ENCODE results near the gene PSMD13. TPM values are rescaled to one million over a fixed set of nuclear protein-coding genes. Genes with fewer than 3 reads are reported as not detected.

PSMD13 gene
- total RNA-seq, 1 experiment from 2014 or later = 179 TPM

- Histone ChIP-seq H3K9ac (ENCODE audit: low read length) (peak within 1 kb of the TSS; percentile 89), H3K4me2 (ENCODE audit: low read length) (peak within 1 kb of the TSS; percentile 91), H3K4me3 (replicated peaks in 1 of 2; ENCODE audit: low read depth in 1 of 2, low read length in 2 of 2) (peak within 1 kb of the TSS; percentile 76 to 99), H3K27me3 (ENCODE audit: insufficient read depth, low read length) (no peaks in the 10 kb centered on the region), H3K4me1 (ENCODE audit: control insufficient read depth in 1 of 2, insufficient read depth in 2 of 2, low read length in 2 of 2) (peaks cover 16 to 24% of the 10 kb centered on the region in 2 experiments), H3K79me2 (ENCODE audit: insufficient read depth, low read length) (peaks cover 69% of the 10 kb centered on the region), H3K9me3 (ENCODE audit: control insufficient read depth in 1 of 2, insufficient read depth in 1 of 2, low read depth in 1 of 2, low read length in 2 of 2) (no peaks in the 10 kb centered on the region), H4K20me1 (ENCODE audit: insufficient read depth) (no peaks in the 10 kb centered on the region), H3K9me2 (ENCODE audit: insufficient read depth) (no peaks in the 10 kb centered on the region), H2AFZ (ENCODE audit: low read depth, low read length, poor library complexity, severe bottlenecking) (no peak within 1 kb of the TSS), H3K36me3 (ENCODE audit: control insufficient read depth in 1 of 2, insufficient read depth in 2 of 2, low read length in 2 of 2) (peaks cover 29 to 52% of the 10 kb centered on the region in 2 experiments), H3K27ac (ENCODE audit: low read depth, low read length) (peak within 1 kb of the TSS; percentile 94)
- TF ChIP-seq POLR2A (IDR thresholded peaks at IDR 0.05; ENCODE audit: borderline replicate concordance, extremely low read depth, insufficient read depth, insufficient read length) (peak; percentile 75), EGR1 (IDR thresholded peaks at IDR 0.05; ENCODE audit: low read depth) (no peak), POLR2AphosphoS5 (IDR thresholded peaks at IDR 0.05; ENCODE audit: low read depth, low read length) (peak; percentile 93), TCF7L2 (IDR thresholded peaks at IDR 0.05; ENCODE audit: borderline replicate concordance, extremely low read depth, insufficient read depth, insufficient read length) (peak; percentile 69), ZNF274 (IDR thresholded peaks at IDR 0.05; ENCODE audit: low read depth, low read length) (no peak), SRF (IDR thresholded peaks at IDR 0.05; ENCODE audit: low read depth) (no peak), CEBPB (IDR thresholded peaks at IDR 0.05; ENCODE audit: low read depth) (no peak), YY1 (IDR thresholded peaks at IDR 0.05; ENCODE audit: extremely low read depth, insufficient replicate concordance, low read depth, low read length) (peak; percentile 50), ZFX (IDR thresholded peaks at IDR 0.05) (peak; percentile 10; the same call in 1 of the 2 replicates)
- ChIA-PET POLR2A (interaction anchor here (1.0 to 1.2 kb wide), 2 partner anchors 148 to 241 kb away, joined by 4 to 7 read pairs; no protein-coding TSS in a partner anchor), RAD21 (ENCODE audit: low non-redundant PET in 1 of 2, low total read pairs in 2 of 2, uncharacterized antibody in 2 of 2, unreplicated experiment in 2 of 2) (no interaction called here), CTCF (no interaction called here)
- intact Hi-C loops (cut with micrococcal nuclease) = loop anchor here (1.0 kb wide), 1 partner anchor 29 kb away; the partner anchor contains the start of genes PSMD13 and SIRT3
- ATAC-seq = peak; percentile 82
- no TSS peak for BruUV-seq (replicated peaks)
- DNase-seq (ENCODE audit: low read depth, low spot score) = peak; percentile 97
Measured at GRCh38 chr11:207208-207862, 29.4 kb upstream of the PSMD13 start, which contains the start of the genes BET1L and RIC8A. Gene BET1L (minus strand): TSS chr11:207399. CDS start chr11:207321, 78 bp downstream. Gene RIC8A (plus strand): TSS chr11:207708. CDS start chr11:208855, 1,147 bp downstream.

DNA sequence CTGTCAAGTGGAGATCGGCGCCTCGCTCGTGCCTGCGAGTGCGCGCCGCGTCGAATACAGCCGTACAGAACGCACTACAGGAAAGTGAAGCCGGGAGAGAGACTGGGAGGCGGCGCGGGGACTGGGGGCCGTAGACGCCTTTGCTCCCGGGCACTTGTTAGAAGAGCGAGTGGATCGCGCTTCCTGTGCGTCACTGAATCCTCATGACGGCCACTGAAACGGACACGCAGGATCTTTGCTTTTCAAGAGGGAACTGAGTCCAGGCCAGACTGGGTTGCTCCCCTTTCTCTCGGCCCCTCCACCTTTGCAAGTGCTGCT, 29.0 kb upstream of the PSMD13 start:
- DNase-seq (ENCODE audit: low read depth, low spot score) (no peak), ATAC-seq (peak; percentile 18)
- peaks cover 33 to 56% of the 10 kb centered on the region in 2 experiments for H3K36me3 ChIP-seq (ENCODE audit: control insufficient read depth in 1 of 2, insufficient read depth in 2 of 2, low read length in 2 of 2)
- ChIA-PET POLR2A (interaction anchor here (1.0 to 1.2 kb wide), 2 partner anchors 148 to 240 kb away, joined by 4 to 7 read pairs; no protein-coding TSS in a partner anchor), CTCF (no interaction called here), RAD21 (ENCODE audit: low non-redundant PET in 1 of 2, low total read pairs in 2 of 2, uncharacterized antibody in 2 of 2, unreplicated experiment in 2 of 2) (no interaction called here)
- H3K4me3 ChIP-seq (replicated peaks in 1 of 2; ENCODE audit: low read depth in 1 of 2, low read length in 2 of 2) = peak overlapping the region; percentile 76 to 99
- peaks cover 72% of the 10 kb centered on the region for H3K79me2 ChIP-seq (ENCODE audit: insufficient read depth, low read length)
- BruUV-seq (replicated peaks) = TSS peak; percentile 83
- peak overlapping the region; percentile 91 for H3K4me2 ChIP-seq (ENCODE audit: low read length)
- no peak overlapping the region for H2AFZ ChIP-seq (ENCODE audit: low read depth, low read length, poor library complexity, severe bottlenecking)
- peak overlapping the region; percentile 89 for H3K9ac ChIP-seq (ENCODE audit: low read length)
- no peaks in the 10 kb centered on the region for H3K9me2 ChIP-seq (ENCODE audit: insufficient read depth)
- peaks cover 16 to 24% of the 10 kb centered on the region in 2 experiments for H3K4me1 ChIP-seq (ENCODE audit: control insufficient read depth in 1 of 2, insufficient read depth in 2 of 2, low read length in 2 of 2)
- no peaks in the 10 kb centered on the region for H3K27me3 ChIP-seq (ENCODE audit: insufficient read depth, low read length)
- intact Hi-C loops (cut with micrococcal nuclease) = loop anchor here (1.0 kb wide), 1 partner anchor 28 kb away; the partner anchor contains the start of genes PSMD13 and SIRT3
- H3K27ac ChIP-seq (ENCODE audit: low read depth, low read length) = peak overlapping the region; percentile 94
- no peaks in the 10 kb centered on the region for H4K20me1 ChIP-seq (ENCODE audit: insufficient read depth)
- no peaks in the 10 kb centered on the region for H3K9me3 ChIP-seq (ENCODE audit: control insufficient read depth in 1 of 2, insufficient read depth in 1 of 2, low read depth in 1 of 2, low read length in 2 of 2)
- TF ChIP-seq SIN3A (IDR thresholded peaks at IDR 0.05; ENCODE audit: low read depth) (no peak), EZH2phosphoT487 (IDR thresholded peaks at IDR 0.05; ENCODE audit: borderline replicate concordance) (no peak), POLR2AphosphoS5 (IDR thresholded peaks at IDR 0.05; ENCODE audit: low read depth, low read length) (no peak), YY1 (IDR thresholded peaks at IDR 0.05; ENCODE audit: extremely low read depth, insufficient replicate concordance, low read depth, low read length) (no peak)
- TF ChIP-seq, protein P1, sequence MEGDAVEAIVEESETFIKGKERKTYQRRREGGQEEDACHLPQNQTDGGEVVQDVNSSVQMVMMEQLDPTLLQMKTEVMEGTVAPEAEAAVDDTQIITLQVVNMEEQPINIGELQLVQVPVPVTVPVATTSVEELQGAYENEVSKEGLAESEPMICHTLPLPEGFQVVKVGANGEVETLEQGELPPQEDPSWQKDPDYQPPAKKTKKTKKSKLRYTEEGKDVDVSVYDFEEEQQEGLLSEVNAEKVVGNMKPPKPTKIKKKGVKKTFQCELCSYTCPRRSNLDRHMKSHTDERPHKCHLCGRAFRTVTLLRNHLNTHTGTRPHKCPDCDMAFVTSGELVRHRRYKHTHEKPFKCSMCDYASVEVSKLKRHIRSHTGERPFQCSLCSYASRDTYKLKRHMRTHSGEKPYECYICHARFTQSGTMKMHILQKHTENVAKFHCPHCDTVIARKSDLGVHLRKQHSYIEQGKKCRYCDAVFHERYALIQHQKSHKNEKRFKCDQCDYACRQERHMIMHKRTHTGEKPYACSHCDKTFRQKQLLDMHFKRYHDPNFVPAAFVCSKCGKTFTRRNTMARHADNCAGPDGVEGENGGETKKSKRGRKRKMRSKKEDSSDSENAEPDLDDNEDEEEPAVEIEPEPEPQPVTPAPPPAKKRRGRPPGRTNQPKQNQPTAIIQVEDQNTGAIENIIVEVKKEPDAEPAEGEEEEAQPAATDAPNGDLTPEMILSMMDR (IDR thresholded peaks at IDR 0.05 in 2 of 3, conservative IDR thresholded peaks at IDR 0.05 in 1 of 3; ENCODE audit: borderline replicate concordance in 1 of 3, insufficient read depth in 1 of 3, low read depth in 2 of 3, low read length in 2 of 3) = no peak
- TF ChIP-seq, protein P2, sequence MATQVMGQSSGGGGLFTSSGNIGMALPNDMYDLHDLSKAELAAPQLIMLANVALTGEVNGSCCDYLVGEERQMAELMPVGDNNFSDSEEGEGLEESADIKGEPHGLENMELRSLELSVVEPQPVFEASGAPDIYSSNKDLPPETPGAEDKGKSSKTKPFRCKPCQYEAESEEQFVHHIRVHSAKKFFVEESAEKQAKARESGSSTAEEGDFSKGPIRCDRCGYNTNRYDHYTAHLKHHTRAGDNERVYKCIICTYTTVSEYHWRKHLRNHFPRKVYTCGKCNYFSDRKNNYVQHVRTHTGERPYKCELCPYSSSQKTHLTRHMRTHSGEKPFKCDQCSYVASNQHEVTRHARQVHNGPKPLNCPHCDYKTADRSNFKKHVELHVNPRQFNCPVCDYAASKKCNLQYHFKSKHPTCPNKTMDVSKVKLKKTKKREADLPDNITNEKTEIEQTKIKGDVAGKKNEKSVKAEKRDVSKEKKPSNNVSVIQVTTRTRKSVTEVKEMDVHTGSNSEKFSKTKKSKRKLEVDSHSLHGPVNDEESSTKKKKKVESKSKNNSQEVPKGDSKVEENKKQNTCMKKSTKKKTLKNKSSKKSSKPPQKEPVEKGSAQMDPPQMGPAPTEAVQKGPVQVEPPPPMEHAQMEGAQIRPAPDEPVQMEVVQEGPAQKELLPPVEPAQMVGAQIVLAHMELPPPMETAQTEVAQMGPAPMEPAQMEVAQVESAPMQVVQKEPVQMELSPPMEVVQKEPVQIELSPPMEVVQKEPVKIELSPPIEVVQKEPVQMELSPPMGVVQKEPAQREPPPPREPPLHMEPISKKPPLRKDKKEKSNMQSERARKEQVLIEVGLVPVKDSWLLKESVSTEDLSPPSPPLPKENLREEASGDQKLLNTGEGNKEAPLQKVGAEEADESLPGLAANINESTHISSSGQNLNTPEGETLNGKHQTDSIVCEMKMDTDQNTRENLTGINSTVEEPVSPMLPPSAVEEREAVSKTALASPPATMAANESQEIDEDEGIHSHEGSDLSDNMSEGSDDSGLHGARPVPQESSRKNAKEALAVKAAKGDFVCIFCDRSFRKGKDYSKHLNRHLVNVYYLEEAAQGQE (IDR thresholded peaks at IDR 0.05; ENCODE audit: low read depth) = no peak

All from HCT116 (cell line).